Gastrocnemius medialis (tissue), 4 donors: ENCODE measurements around the gene CNIH3.

Source experiments
- CTCF ChIP-seq, 5 experiments: fragments of 450-650 bp in 3 of 5; fragments of 200-600 bp in 2 of 5; sonication (generic) in 2 of 5; IDR thresholded peaks in 4 of 5; conservative IDR thresholded peaks in 1 of 5; 1 replicate in 4 of 5; 2 replicates in 1 of 5; pipeline ENCODE4 v1.5.1; 2016 to 2019; ENCODE audit warnings: antibody characterized with exemption in 5 of 5, mild to moderate bottlenecking in 3 of 5, moderate library complexity in 3 of 5
- POLR2A ChIP-seq, 2 donors: fragments of 450-650 bp; IDR thresholded peaks; one replicate each; pipeline ENCODE4 v1.6.1; 2017; ENCODE audit warnings: antibody characterized with exemption in 2 of 2, mild to moderate bottlenecking in 2 of 2, moderate library complexity in 2 of 2

GRCh38 chr1:224612246-224612645 lies 3.9 kb upstream of the CNIH3 start:
- TF ChIP-seq CTCF (IDR thresholded peaks at IDR 0.05 in 4 of 5, conservative IDR thresholded peaks at IDR 0.05 in 1 of 5) (no peak), POLR2A (IDR thresholded peaks at IDR 0.05) (no peak)
